HFF-Myc (cell line): Measurements from ENCODE around the gene RPAP3.
A peak's percentile ranks its signal among the peaks of the same experiment; 100 is the strongest.

Experiments used
- DNase-seq: peaks from one replicate; pipeline ENCODE4 v3.0.0-alpha.2; 2011; ENCODE audit warnings: low read depth; ENCODE audit errors: extremely low read depth
- H3K4me3 ChIP-seq: replicated peaks from 2 replicates; pipeline ENCODE4 v1.5.1; 2011; ENCODE audit warnings: low read depth, mild to moderate bottlenecking, control low read depth, low read length
- TF ChIP-seq, protein P1 (sequence below): IDR thresholded peaks from 2 replicates; pipeline ENCODE4 v1.5.1; 2012; ENCODE audit warnings: mild to moderate bottlenecking, low read depth, low read length, control low read depth; ENCODE audit errors: missing control alignments

Gene RPAP3

DNA sequence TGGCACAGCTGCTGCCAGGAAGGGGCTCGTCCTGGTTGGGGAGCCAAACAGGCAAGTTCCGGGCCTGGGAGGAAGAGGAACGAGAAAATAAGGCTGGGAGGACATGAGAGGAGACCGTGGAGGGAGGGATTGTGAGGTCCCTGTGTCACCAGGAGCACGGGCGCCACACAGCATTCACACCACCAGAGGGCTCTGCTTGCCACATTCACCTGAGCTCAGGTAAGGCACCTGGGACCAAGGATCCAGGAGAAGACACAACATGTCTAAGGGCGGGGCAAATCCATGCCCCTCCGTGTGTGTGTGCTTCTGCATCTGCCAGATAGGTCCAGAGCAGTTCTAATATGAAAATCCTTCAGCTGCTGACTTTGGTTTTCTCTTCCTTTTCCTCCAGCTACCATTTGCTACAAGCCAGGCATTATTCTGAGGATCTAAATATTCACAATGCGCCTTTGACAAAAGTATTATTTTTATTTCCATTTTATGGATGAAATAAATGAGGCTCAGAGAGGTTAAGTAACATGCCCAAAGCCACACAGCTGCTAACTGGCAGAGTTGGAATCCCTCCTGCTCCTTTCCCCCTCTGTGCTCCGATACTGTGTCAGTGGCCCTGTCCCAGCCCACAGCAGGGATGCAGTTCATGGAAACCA lies 38.3 kb upstream of the RPAP3 start:
- DNase-seq = no peak
- H3K4me3 ChIP-seq = no peak overlapping the region
- TF ChIP-seq, protein P1, sequence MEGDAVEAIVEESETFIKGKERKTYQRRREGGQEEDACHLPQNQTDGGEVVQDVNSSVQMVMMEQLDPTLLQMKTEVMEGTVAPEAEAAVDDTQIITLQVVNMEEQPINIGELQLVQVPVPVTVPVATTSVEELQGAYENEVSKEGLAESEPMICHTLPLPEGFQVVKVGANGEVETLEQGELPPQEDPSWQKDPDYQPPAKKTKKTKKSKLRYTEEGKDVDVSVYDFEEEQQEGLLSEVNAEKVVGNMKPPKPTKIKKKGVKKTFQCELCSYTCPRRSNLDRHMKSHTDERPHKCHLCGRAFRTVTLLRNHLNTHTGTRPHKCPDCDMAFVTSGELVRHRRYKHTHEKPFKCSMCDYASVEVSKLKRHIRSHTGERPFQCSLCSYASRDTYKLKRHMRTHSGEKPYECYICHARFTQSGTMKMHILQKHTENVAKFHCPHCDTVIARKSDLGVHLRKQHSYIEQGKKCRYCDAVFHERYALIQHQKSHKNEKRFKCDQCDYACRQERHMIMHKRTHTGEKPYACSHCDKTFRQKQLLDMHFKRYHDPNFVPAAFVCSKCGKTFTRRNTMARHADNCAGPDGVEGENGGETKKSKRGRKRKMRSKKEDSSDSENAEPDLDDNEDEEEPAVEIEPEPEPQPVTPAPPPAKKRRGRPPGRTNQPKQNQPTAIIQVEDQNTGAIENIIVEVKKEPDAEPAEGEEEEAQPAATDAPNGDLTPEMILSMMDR = peak; percentile 8

DNA sequence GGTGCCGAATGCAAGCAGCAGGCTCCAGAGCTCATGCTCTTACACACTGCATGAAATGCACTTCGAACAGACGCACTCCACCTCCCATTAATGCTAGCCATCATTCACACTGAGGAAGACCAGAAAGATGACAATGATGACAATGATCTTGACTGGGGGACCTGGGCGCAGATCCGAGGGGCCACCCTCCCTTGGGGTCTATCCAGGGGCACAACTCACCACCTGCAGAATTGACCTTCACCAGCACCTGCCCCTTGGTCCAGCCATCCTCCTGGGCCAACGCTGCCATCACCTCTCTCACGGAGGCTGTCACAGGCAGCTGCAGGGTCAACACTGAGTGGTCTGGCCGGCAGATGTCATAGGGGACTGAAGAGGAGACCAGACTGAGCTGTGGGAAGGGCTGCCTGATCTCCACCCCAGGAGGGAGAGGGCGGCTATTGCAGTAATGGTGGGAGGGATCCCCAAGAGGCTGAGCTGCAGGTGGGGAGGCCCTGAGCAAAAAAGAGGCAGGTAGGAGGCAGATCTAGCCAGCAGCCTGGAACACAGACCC lies 37.6 kb upstream of the RPAP3 start:
- H3K4me3 ChIP-seq = no peak overlapping the region
- TF ChIP-seq, protein P1 = no peak
- no peak for DNase-seq

GRCh38 chr12:47742253-47742825 lies 36.5 kb upstream of the RPAP3 start:
- DNase-seq = no peak
- no peak overlapping the region for H3K4me3 ChIP-seq
- TF ChIP-seq, protein P1 = peak; percentile 98

GRCh38 chr12:47741340-47741703 lies 35.5 kb upstream of the RPAP3 start:
- H3K4me3 ChIP-seq = no peak overlapping the region
- no peak for DNase-seq
- TF ChIP-seq, protein P1 = no peak

DNA sequence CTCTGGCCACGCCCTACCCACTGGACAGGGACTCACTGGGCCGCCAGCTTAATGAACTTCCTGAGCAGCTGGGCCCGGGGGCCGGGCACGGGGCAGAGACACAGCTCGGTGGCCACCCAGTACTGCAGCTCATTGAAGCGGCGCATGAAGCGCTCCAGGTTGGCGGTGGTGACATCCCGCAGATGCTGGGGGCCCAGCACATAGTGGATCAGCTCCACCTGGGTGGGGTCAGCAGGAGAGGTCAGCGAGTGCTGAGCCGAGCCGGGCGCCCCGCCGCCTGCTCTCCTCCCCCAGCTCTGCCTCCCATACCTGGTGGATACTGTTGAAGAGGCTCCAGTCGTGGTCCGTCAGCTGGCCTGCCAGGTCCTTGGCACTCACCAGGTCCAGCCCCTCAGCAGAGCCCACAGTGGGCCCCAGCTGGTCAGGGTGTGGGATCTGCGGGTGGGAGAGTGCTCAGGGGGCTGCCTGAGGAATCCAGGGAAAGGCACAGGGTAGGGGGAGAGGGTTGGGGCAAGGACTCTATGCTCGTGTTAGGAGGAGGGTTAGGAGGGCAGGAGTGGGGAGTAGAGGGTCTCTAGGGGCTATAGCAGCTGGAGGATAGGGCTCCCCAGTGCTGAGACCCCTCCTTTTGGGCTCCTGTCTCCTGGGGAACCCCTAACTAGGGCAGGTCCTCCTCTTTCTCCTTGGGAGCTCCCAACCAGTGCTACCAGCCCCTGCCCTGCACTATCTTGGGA lies 34.9 kb upstream of the RPAP3 start:
- no peak for DNase-seq
- TF ChIP-seq, protein P1 = no peak
- H3K4me3 ChIP-seq = no peak overlapping the region

GRCh38 chr12:47739979-47740378 lies 34.1 kb upstream of the RPAP3 start:
- DNase-seq = no peak
- TF ChIP-seq, protein P1 = no peak
- H3K4me3 ChIP-seq = no peak overlapping the region
